Measurements from ENCODE around the gene OSTF1.

OSTF1 gene

GRCh38 chr9:75087824-75088645 lies at the start of gene OSTF1, which contains the start of gene NMRK1:
Gene OSTF1, plus strand, starts transcription at chr9:75088514. Its CDS starts 179 bp downstream, at chr9:75088693.
Gene NMRK1, minus strand, starts transcription at chr9:75088155. Its CDS starts 5,040 bp downstream, at chr9:75083115.
- Histone ChIP-seq H3K4me3 (ENCODE audit: insufficient read depth, low read length, poor library complexity, severe bottlenecking) (peak within 1 kb of the TSS; percentile 94), H3K27ac (ENCODE audit: low read depth, low read length) (peak within 1 kb of the TSS; percentile 57), H3K9me3 (ENCODE audit: insufficient read depth, low read length) (no peaks in the 10 kb centered on the region), H3K9ac (ENCODE audit: low read length) (peak within 1 kb of the TSS; percentile 70), H3K9me2 (replicated peaks; ENCODE audit: insufficient read depth, low read length) (no peaks in the 10 kb centered on the region), H3F3A (ENCODE audit: insufficient read depth) (peaks cover 12% of the 10 kb centered on the region), H4K20me1 (ENCODE audit: low read depth, low read length) (no peaks in the 10 kb centered on the region; the same call in 1 of the 2 replicates), H3K4me2 (ENCODE audit: low read depth, low read length, poor library complexity, severe bottlenecking) (peak within 1 kb of the TSS; percentile 97), H3K27me3 (ENCODE audit: low read length) (no peaks in the 10 kb centered on the region), H3K79me2 (ENCODE audit: insufficient read depth, low read length) (peaks cover 43% of the 10 kb centered on the region), H2AFZ (ENCODE audit: low read depth, low read length, severe bottlenecking) (peak within 1 kb of the TSS; percentile 90), H3K36me3 (ENCODE audit: low read length) (no peaks in the 10 kb centered on the region)
- TF ChIP-seq EZH2phosphoT487 (conservative IDR thresholded peaks at IDR 0.05; ENCODE audit: low read length), result no peak
- no peak for TF ChIP-seq CTCF (IDR thresholded peaks at IDR 0.05; ENCODE audit: insufficient read depth, low read length, poor library complexity, severe bottlenecking)

- H3K9me2 ChIP-seq (replicated peaks; ENCODE audit: insufficient read depth, low read length), result no peaks in the 10 kb centered on the region
- no peak overlapping the region for H2AFZ ChIP-seq (ENCODE audit: low read depth, low read length, severe bottlenecking)
- H3K4me2 ChIP-seq (ENCODE audit: low read depth, low read length, poor library complexity, severe bottlenecking), result no peak overlapping the region
- H3K79me2 ChIP-seq (ENCODE audit: insufficient read depth, low read length), result no peaks in the 10 kb centered on the region
- H3K27me3 ChIP-seq (ENCODE audit: low read length), result no peaks in the 10 kb centered on the region
- TF ChIP-seq CTCF (IDR thresholded peaks at IDR 0.05; ENCODE audit: insufficient read depth, low read length, poor library complexity, severe bottlenecking), result no peak
- no peaks in the 10 kb centered on the region for H3K9me3 ChIP-seq (ENCODE audit: insufficient read depth, low read length)
- H3K36me3 ChIP-seq (ENCODE audit: low read length), result no peaks in the 10 kb centered on the region
- H3K9ac ChIP-seq (ENCODE audit: low read length), result no peak overlapping the region
- H3K4me3 ChIP-seq (ENCODE audit: insufficient read depth, low read length, poor library complexity, severe bottlenecking), result no peak overlapping the region
- H3F3A ChIP-seq (ENCODE audit: insufficient read depth), result no peaks in the 10 kb centered on the region
- H3K27ac ChIP-seq (ENCODE audit: low read depth, low read length), result no peak overlapping the region
- H4K20me1 ChIP-seq (ENCODE audit: low read depth, low read length), result no peaks in the 10 kb centered on the region
Observed at GRCh38 chr9:75039009-75039408, 49.3 kb upstream of the OSTF1 start.

- no peaks in the 10 kb centered on the region for H3F3A ChIP-seq (ENCODE audit: insufficient read depth)
- no peak overlapping the region for H3K4me2 ChIP-seq (ENCODE audit: low read depth, low read length, poor library complexity, severe bottlenecking)
- H2AFZ ChIP-seq (ENCODE audit: low read depth, low read length, severe bottlenecking), result no peak overlapping the region
- no peak overlapping the region for H3K27ac ChIP-seq (ENCODE audit: low read depth, low read length)
- H3K4me3 ChIP-seq (ENCODE audit: insufficient read depth, low read length, poor library complexity, severe bottlenecking), result no peak overlapping the region
- H3K9me2 ChIP-seq (replicated peaks; ENCODE audit: insufficient read depth, low read length), result no peaks in the 10 kb centered on the region
- no peaks in the 10 kb centered on the region for H3K36me3 ChIP-seq (ENCODE audit: low read length)
- H3K79me2 ChIP-seq (ENCODE audit: insufficient read depth, low read length), result no peaks in the 10 kb centered on the region
- no peaks in the 10 kb centered on the region for H4K20me1 ChIP-seq (ENCODE audit: low read depth, low read length)
- no peak overlapping the region for H3K9ac ChIP-seq (ENCODE audit: low read length)
- H3K9me3 ChIP-seq (ENCODE audit: insufficient read depth, low read length), result no peaks in the 10 kb centered on the region
- TF ChIP-seq EZH2phosphoT487 (conservative IDR thresholded peaks at IDR 0.05; ENCODE audit: low read length), result no peak
- no peak for TF ChIP-seq CTCF (IDR thresholded peaks at IDR 0.05; ENCODE audit: insufficient read depth, low read length, poor library complexity, severe bottlenecking)
- no peaks in the 10 kb centered on the region for H3K27me3 ChIP-seq (ENCODE audit: low read length)
Observed at GRCh38 chr9:75039801-75040200, 48.5 kb upstream of the OSTF1 start.
